ENCODE measurements around the gene CDH11. TPM values are rescaled to one million over a fixed set of nuclear protein-coding genes. Genes with fewer than 3 reads are reported as not detected.

The CDH11 gene
- total RNA-seq, 1 experiment from 2014 or later: 46.9 TPM

- no peak for DNase-seq (ENCODE audit: low read depth)
Observed at GRCh38 chr16:65116818-65117430, 4.9 kb downstream of the CDH11 start.

- no peak for DNase-seq (ENCODE audit: low read depth)
Observed at GRCh38 chr16:65116216-65116615, 5.6 kb downstream of the CDH11 start.

- DNase-seq (ENCODE audit: low read depth): no peak
Observed at GRCh38 chr16:65114527-65114926, 7.3 kb downstream of the CDH11 start.

GRCh38 chr16:65113441-65113840 lies 8.4 kb downstream of the CDH11 start:
- DNase-seq (ENCODE audit: low read depth): no peak

- no peak for DNase-seq (ENCODE audit: low read depth)
Observed at GRCh38 chr16:65111306-65111705, 10.6 kb downstream of the CDH11 start.

- DNase-seq (ENCODE audit: low read depth): no peak
Observed at GRCh38 chr16:65106757-65107156, 15.1 kb downstream of the CDH11 start.

GRCh38 chr16:65105171-65105570 lies 16.7 kb downstream of the CDH11 start:
- DNase-seq (ENCODE audit: low read depth): no peak

GRCh38 chr16:65104471-65104870 lies 17.4 kb downstream of the CDH11 start:
- no peak for DNase-seq (ENCODE audit: low read depth)

GRCh38 chr16:65102326-65102725 lies 19.5 kb downstream of the CDH11 start:
- no peak for DNase-seq (ENCODE audit: low read depth)

- no peak for DNase-seq (ENCODE audit: low read depth)
Observed at GRCh38 chr16:65101009-65101408, 20.9 kb downstream of the CDH11 start.

- DNase-seq (ENCODE audit: low read depth): no peak
Observed at GRCh38 chr16:65099607-65100006, 22.3 kb downstream of the CDH11 start.

- no peak for DNase-seq (ENCODE audit: low read depth)
Observed at GRCh38 chr16:65098916-65099315, 22.9 kb downstream of the CDH11 start.

- no peak for DNase-seq (ENCODE audit: low read depth)
Observed at GRCh38 chr16:65097296-65097695, 24.6 kb downstream of the CDH11 start.

- DNase-seq (ENCODE audit: low read depth): no peak
Observed at GRCh38 chr16:65095906-65096305, 26.0 kb downstream of the CDH11 start.

- DNase-seq (ENCODE audit: low read depth): no peak
Observed at GRCh38 chr16:65095090-65095728, 26.7 kb downstream of the CDH11 start.

- DNase-seq (ENCODE audit: low read depth): no peak
Observed at GRCh38 chr16:65094009-65094408, 27.9 kb downstream of the CDH11 start.

GRCh38 chr16:65083164-65083857 lies 38.6 kb downstream of the CDH11 start:
- no peak for DNase-seq (ENCODE audit: low read depth)

- no peak for DNase-seq (ENCODE audit: low read depth)
Observed at GRCh38 chr16:65079549-65079948, 42.3 kb downstream of the CDH11 start.

GRCh38 chr16:65077181-65077580 lies 44.7 kb downstream of the CDH11 start:
- no peak for DNase-seq (ENCODE audit: low read depth)

- no peak for DNase-seq (ENCODE audit: low read depth)
Observed at GRCh38 chr16:65075877-65076276, 46.0 kb downstream of the CDH11 start.

- peak; percentile 59 for DNase-seq (ENCODE audit: low read depth)
Observed at GRCh38 chr16:65071433-65072311, 50.2 kb downstream of the CDH11 start.

GRCh38 chr16:65070831-65071432 lies 50.9 kb downstream of the CDH11 start:
- DNase-seq (ENCODE audit: low read depth): peak; percentile 94
